ENCODE measurements around the gene TSNAX.

GRCh38 chr1:231485029-231485784 lies 43.3 kb upstream of the TSNAX start:
- TF ChIP-seq EP300 (IDR thresholded peaks at IDR 0.05) (no peak), POLR2A (IDR thresholded peaks at IDR 0.05) (no peak)
- TF ChIP-seq, protein P1, sequence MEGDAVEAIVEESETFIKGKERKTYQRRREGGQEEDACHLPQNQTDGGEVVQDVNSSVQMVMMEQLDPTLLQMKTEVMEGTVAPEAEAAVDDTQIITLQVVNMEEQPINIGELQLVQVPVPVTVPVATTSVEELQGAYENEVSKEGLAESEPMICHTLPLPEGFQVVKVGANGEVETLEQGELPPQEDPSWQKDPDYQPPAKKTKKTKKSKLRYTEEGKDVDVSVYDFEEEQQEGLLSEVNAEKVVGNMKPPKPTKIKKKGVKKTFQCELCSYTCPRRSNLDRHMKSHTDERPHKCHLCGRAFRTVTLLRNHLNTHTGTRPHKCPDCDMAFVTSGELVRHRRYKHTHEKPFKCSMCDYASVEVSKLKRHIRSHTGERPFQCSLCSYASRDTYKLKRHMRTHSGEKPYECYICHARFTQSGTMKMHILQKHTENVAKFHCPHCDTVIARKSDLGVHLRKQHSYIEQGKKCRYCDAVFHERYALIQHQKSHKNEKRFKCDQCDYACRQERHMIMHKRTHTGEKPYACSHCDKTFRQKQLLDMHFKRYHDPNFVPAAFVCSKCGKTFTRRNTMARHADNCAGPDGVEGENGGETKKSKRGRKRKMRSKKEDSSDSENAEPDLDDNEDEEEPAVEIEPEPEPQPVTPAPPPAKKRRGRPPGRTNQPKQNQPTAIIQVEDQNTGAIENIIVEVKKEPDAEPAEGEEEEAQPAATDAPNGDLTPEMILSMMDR (IDR thresholded peaks at IDR 0.05) = no peak
